ENCODE data around the gene IPO4.

- TF ChIP-seq EZH2phosphoT487 (IDR thresholded peaks at IDR 0.05; ENCODE audit: low read depth, severe bottlenecking, unreplicated experiment) (no peak), EZH2 (IDR thresholded peaks at IDR 0.05; ENCODE audit: borderline replicate concordance) (no peak), CTCF (IDR thresholded peaks at IDR 0.05; ENCODE audit: poor library complexity) (no peak)
These were observed 45.1 kb downstream of the IPO4 start for GRCh38 chr14:24143511-24143910.
